HPDE6-E6E7 (cell line): ENCODE results near the gene SLC27A6.

Source experiments
- DNase-seq: peaks from one replicate; pipeline ENCODE4 v3.0.0; 2011; ENCODE audit warnings: missing footprints; ENCODE audit errors: extremely low spot score

Gene SLC27A6

GRCh38 chr5:129063483-129064113 lies 98.3 kb downstream of the SLC27A6 start:
- DNase-seq: no peak

- DNase-seq: no peak
Observed at GRCh38 chr5:129065721-129066120, 100.4 kb downstream of the SLC27A6 start.

- no peak for DNase-seq
Observed at GRCh38 chr5:129067745-129068144, 102.5 kb downstream of the SLC27A6 start.

GRCh38 chr5:129069292-129069691 lies 104.0 kb downstream of the SLC27A6 start:
- DNase-seq: no peak

- DNase-seq: no peak
Observed at GRCh38 chr5:129073111-129073510, 107.8 kb downstream of the SLC27A6 start.

GRCh38 chr5:129074903-129075302 lies 109.6 kb downstream of the SLC27A6 start:
- DNase-seq: no peak

GRCh38 chr5:129077433-129078075 lies 112.3 kb downstream of the SLC27A6 start:
- DNase-seq: no peak

GRCh38 chr5:129078247-129078646 lies 113.0 kb downstream of the SLC27A6 start:
- no peak for DNase-seq

- DNase-seq: no peak
Observed at GRCh38 chr5:129078660-129079059, 113.4 kb downstream of the SLC27A6 start.

GRCh38 chr5:129079496-129079895 lies 114.2 kb downstream of the SLC27A6 start:
- DNase-seq: no peak

- DNase-seq: no peak
Observed at GRCh38 chr5:129080766-129081165, 115.5 kb downstream of the SLC27A6 start.

GRCh38 chr5:129082225-129083136 lies 117.2 kb downstream of the SLC27A6 start:
- no peak for DNase-seq
